Measurements from ENCODE around the gene PLS3. TPM values are rescaled to one million over a fixed set of nuclear protein-coding genes. Genes with fewer than 3 reads are reported as not detected.

PLS3 gene
- total and polyA plus RNA-seq, 2 of the 13 experiments (the other 11 are each of a cell fraction or from before 2014, with no cell fraction given): 55.7 to 99.9 TPM

DNA sequence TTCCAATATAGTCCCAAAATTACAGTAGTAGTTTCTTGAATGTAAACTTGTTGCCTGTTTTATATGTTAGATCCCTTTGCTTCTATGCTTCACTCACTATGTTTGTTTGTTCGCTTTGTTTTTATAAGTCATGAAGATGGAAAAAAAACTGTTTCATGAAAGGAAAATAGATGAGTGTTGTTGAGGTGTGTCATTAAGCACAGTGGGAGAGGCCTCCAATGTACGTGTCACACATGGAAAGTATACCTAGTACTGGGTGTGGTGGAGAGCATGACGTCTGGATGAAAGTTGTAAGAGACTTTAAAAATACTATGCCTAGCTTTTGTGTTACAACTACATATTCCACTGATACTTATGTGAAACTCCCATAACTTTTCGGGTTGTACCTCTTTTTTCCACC is 28.4 kb downstream of the PLS3 start (continued):
- no peak for TF ChIP-seq SSRP1 (CRISPR knock-in tag; IDR thresholded peaks at IDR 0.05)
- no peak for TF ChIP-seq TSC22D2 (CRISPR knock-in tag; IDR thresholded peaks at IDR 0.05; ENCODE audit: borderline replicate concordance)
- TF ChIP-seq MAFK (conservative IDR thresholded peaks at IDR 0.05 in 1 of 2, IDR thresholded peaks at IDR 0.05 in 1 of 2; ENCODE audit: low read length in 2 of 2): no peak
- no peak for TF ChIP-seq ZNF232 (CRISPR knock-in tag; IDR thresholded peaks at IDR 0.05; ENCODE audit: borderline replicate concordance)
- no peak for TF ChIP-seq NR2C2 (CRISPR knock-in tag; IDR thresholded peaks at IDR 0.05; ENCODE audit: borderline replicate concordance)

GRCh38 chrX:115591420-115591819 is 30.4 kb downstream of the PLS3 start:
- CTCF ChIA-PET (ENCODE audit: low intra/inter-chr PET ratio, low total read pairs): no interaction called here
- H3K9me3 ChIP-seq (ENCODE audit: low read length): no peaks in the 10 kb centered on the region
- intact Hi-C loops (cut with micrococcal nuclease; ENCODE audit: unreplicated experiment): no loop called here
- in situ Hi-C loops (cut with HindIII; ENCODE audit: extremely low pct_ligation_motif_present, low pct_unique_long_range_greater_than_20kb): no loop called here
- FAIRE-seq (no peak), ATAC-seq (no peak), DNase-seq (ENCODE audit: low spot score) (no peak)
- no peaks in the 10 kb centered on the region for H3K27me3 ChIP-seq (ENCODE audit: control insufficient read depth in 1 of 2, insufficient read depth in 2 of 2, low read length in 2 of 2)
- no peak overlapping the region for H3K9ac ChIP-seq (ENCODE audit: insufficient read depth, low read depth, low read length)
- peaks cover 8% of the 10 kb centered on the region for H3K79me2 ChIP-seq (ENCODE audit: insufficient read depth, low read length)
- H3K4me2 ChIP-seq (ENCODE audit: low read depth, low read length): no peak overlapping the region
- no peaks in the 10 kb centered on the region for H3K36me3 ChIP-seq (replicated peaks in 1 of 2; ENCODE audit: control insufficient read depth in 1 of 2, insufficient read depth in 2 of 2, low read length in 2 of 2)
- peaks cover 10% of the 10 kb centered on the region for H3K4me1 ChIP-seq (ENCODE audit: insufficient read depth, low read length)
- 97% methylated on average over 3 of the region's 4 CpGs for WGBS (ENCODE audit: low lambda C conversion rate)
- TF ChIP-seq TAF15 (IDR thresholded peaks at IDR 0.05; ENCODE audit: low read depth, low read length, poor library complexity, severe bottlenecking) (no peak), PHF20 (CRISPR knock-in tag; IDR thresholded peaks at IDR 0.05) (no peak), ATF6 (CRISPR knock-in tag; conservative IDR thresholded peaks at IDR 0.05) (no peak), BHLHE40 (IDR thresholded peaks at IDR 0.05; ENCODE audit: low read length) (no peak), ZNF263 (CRISPR knock-in tag; IDR thresholded peaks at IDR 0.05) (no peak), HOXA9 (CRISPR knock-in tag; IDR thresholded peaks at IDR 0.05; ENCODE audit: borderline replicate concordance) (no peak), CCDC6 (CRISPR knock-in tag; IDR thresholded peaks at IDR 0.05) (no peak), ZBTB34 (CRISPR knock-in tag; IDR thresholded peaks at IDR 0.05) (no peak), ZNF7 (CRISPR knock-in tag; IDR thresholded peaks at IDR 0.05) (no peak)
- H4K20me1 ChIP-seq (ENCODE audit: insufficient read depth, low read length): no peaks in the 10 kb centered on the region
- POLR2A ChIA-PET: no interaction called here
- no TSS peak for BruUV-seq (replicated peaks)
- H3K27ac ChIP-seq (ENCODE audit: extremely low read length, insufficient read depth, low read length): no peak overlapping the region
- H2AFZ ChIP-seq (ENCODE audit: low read length): no peak overlapping the region
- no peak overlapping the region for H3K4me3 ChIP-seq (replicated peaks in 1 of 3; ENCODE audit: insufficient read depth in 1 of 3, low read depth in 2 of 3, low read length in 3 of 3)
